WI38 (cell line): Measurements from ENCODE around the gene SLC6A9.

Source experiments
- H3K4me3 ChIP-seq: 2 replicates; pipeline ENCODE4 v1.5.1; 2011; ENCODE audit warnings: low read depth, mild to moderate bottlenecking, control low read depth, low read length
- CTCF ChIP-seq: IDR thresholded peaks from 2 replicates; pipeline ENCODE4 v1.5.1; 2012; ENCODE audit warnings: low read depth, mild to moderate bottlenecking, control low read depth, low read length

SLC6A9 gene

GRCh38 chr1:43987159-43987902 lies 43.9 kb downstream of the SLC6A9 start:
- H3K4me3 ChIP-seq: no peak overlapping the region
- TF ChIP-seq CTCF: no peak

GRCh38 chr1:43986712-43987111 lies 44.5 kb downstream of the SLC6A9 start:
- H3K4me3 ChIP-seq: no peak overlapping the region

GRCh38 chr1:43985984-43986595 lies 45.2 kb downstream of the SLC6A9 start:
- H3K4me3 ChIP-seq: no peak overlapping the region
- TF ChIP-seq CTCF: no peak

More at GRCh38 chr1:43986712-43987111, 44.5 kb downstream of the SLC6A9 start:
- TF ChIP-seq CTCF: no peak

- no peak for TF ChIP-seq CTCF
Observed at GRCh38 chr1:43984855-43985254, 46.4 kb downstream of the SLC6A9 start.

GRCh38 chr1:43983253-43983899 lies 47.9 kb downstream of the SLC6A9 start:
- no peak overlapping the region for H3K4me3 ChIP-seq
- no peak for TF ChIP-seq CTCF

More at GRCh38 chr1:43984855-43985254, 46.4 kb downstream of the SLC6A9 start:
- H3K4me3 ChIP-seq: no peak overlapping the region

- no peak overlapping the region for H3K4me3 ChIP-seq
- TF ChIP-seq CTCF: no peak
Observed at GRCh38 chr1:43982808-43983207, 48.5 kb downstream of the SLC6A9 start.

- H3K4me3 ChIP-seq: no peak overlapping the region
- no peak for TF ChIP-seq CTCF
Observed at GRCh38 chr1:43982241-43982640, 49.0 kb downstream of the SLC6A9 start.
